CD4-positive, alpha-beta T cell treated with Interleukin-2 at 100 ng/mL for 4 hours (primary cell): ENCODE data around the gene UNG.

Experiments
- DNase-seq: peaks from one replicate; pipeline ENCODE4 v3.0.0-alpha.2; 2020; ENCODE audit warnings: low spot score

Gene UNG

GRCh38 chr12:109156036-109156435 is 58.6 kb downstream of the UNG start:
- DNase-seq: no peak

- DNase-seq: no peak
These were observed 59.2 kb downstream of the UNG start for GRCh38 chr12:109156586-109156985.

- DNase-seq: no peak
These were observed 60.6 kb downstream of the UNG start for GRCh38 chr12:109157986-109158385.

- no peak for DNase-seq
These were observed 63.0 kb downstream of the UNG start for GRCh38 chr12:109160433-109160832.
